HCT116 (cell line): Measurements from ENCODE around the gene LYPD6.
A peak's percentile ranks its signal among the peaks of the same experiment; 100 is the strongest.

Experiments used
- CEBPB ChIP-seq: IDR thresholded peaks from 2 replicates; pipeline ENCODE4 v1.6.1; 2012; ENCODE audit warnings: low read depth
- EZH2phosphoT487 ChIP-seq: fragments of 200-600 bp; IDR thresholded peaks from 2 replicates; pipeline ENCODE4 v1.6.1; 2018; ENCODE audit warnings: antibody characterized with exemption, borderline replicate concordance
- POLR2A ChIP-seq: IDR thresholded peaks from 2 replicates; pipeline ENCODE4 v1.7.0; 2011; ENCODE audit warnings: borderline replicate concordance; ENCODE audit not compliant: insufficient read depth, insufficient read length; ENCODE audit errors: extremely low read depth
- POLR2AphosphoS5 ChIP-seq: IDR thresholded peaks from 2 replicates; pipeline ENCODE4 v1.6.1; 2011; ENCODE audit warnings: mild to moderate bottlenecking, low read depth, low read length, moderate library complexity
- RAD21 ChIP-seq: IDR thresholded peaks from 2 replicates; pipeline ENCODE4 v1.6.1; 2012; ENCODE audit warnings: low read depth, mild to moderate bottlenecking
- TCF7L2 ChIP-seq: IDR thresholded peaks from 2 replicates; pipeline ENCODE4 v1.7.0; 2011; ENCODE audit warnings: borderline replicate concordance, inconsistent platforms; ENCODE audit not compliant: insufficient read depth, insufficient read length; ENCODE audit errors: extremely low read depth
- TF ChIP-seq, protein P1 (sequence below), 3 experiments: fragments of 200-600 bp in 1 of 3; sonication (generic) in 1 of 3; IDR thresholded peaks in 2 of 3; conservative IDR thresholded peaks in 1 of 3; 2 replicates each; pipeline ENCODE4 v1.5.1; 2012 to 2017; ENCODE audit warnings: low read depth in 2 of 3, low read length in 2 of 3, antibody characterized with exemption in 1 of 3, borderline replicate concordance in 1 of 3, control low read depth in 1 of 3, mild to moderate bottlenecking in 1 of 3, mixed read lengths in 1 of 3, mixed run types in 1 of 3, moderate library complexity in 1 of 3; ENCODE audit not compliant: insufficient read depth in 1 of 3

DNA sequence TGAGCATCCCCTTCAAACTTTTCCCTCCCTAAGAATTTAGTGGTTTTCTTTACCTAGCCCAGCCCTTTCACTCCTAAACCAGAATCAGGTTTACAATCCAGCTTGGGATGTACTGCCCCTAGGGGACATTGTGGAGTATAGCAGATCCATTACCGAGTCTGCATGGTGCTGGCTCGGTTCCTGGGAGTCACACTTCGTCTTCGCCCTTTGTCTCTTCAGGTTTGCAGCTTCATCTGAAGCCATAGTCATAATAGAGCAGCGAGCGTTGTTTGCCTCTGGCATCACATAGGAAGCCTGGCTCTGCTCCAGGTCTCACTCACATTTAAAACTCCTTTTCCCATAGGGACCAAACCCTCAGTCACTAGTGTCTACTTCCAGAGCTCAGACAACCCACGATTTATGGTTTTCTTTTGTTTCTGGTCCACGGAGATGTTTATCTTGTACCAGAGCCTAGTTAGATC lies 16.8 kb upstream of the LYPD6 start:
- TF ChIP-seq, protein P1, sequence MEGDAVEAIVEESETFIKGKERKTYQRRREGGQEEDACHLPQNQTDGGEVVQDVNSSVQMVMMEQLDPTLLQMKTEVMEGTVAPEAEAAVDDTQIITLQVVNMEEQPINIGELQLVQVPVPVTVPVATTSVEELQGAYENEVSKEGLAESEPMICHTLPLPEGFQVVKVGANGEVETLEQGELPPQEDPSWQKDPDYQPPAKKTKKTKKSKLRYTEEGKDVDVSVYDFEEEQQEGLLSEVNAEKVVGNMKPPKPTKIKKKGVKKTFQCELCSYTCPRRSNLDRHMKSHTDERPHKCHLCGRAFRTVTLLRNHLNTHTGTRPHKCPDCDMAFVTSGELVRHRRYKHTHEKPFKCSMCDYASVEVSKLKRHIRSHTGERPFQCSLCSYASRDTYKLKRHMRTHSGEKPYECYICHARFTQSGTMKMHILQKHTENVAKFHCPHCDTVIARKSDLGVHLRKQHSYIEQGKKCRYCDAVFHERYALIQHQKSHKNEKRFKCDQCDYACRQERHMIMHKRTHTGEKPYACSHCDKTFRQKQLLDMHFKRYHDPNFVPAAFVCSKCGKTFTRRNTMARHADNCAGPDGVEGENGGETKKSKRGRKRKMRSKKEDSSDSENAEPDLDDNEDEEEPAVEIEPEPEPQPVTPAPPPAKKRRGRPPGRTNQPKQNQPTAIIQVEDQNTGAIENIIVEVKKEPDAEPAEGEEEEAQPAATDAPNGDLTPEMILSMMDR (IDR thresholded peaks at IDR 0.05 in 2 of 3, conservative IDR thresholded peaks at IDR 0.05 in 1 of 3; ENCODE audit: borderline replicate concordance in 1 of 3, insufficient read depth in 1 of 3, low read depth in 2 of 3, low read length in 2 of 3) = peak; percentile 58 to 93 (median 92); a peak in 5 of 6 replicates
- TF ChIP-seq RAD21 (peak; percentile 73), EZH2phosphoT487 (no peak), CEBPB (no peak), POLR2AphosphoS5 (no peak), TCF7L2 (no peak), POLR2A (no peak)
